ENCODE measurements around the gene ZNF358.
A peak's percentile ranks its signal among the peaks of the same experiment; 100 is the strongest.

Gene ZNF358

DNA sequence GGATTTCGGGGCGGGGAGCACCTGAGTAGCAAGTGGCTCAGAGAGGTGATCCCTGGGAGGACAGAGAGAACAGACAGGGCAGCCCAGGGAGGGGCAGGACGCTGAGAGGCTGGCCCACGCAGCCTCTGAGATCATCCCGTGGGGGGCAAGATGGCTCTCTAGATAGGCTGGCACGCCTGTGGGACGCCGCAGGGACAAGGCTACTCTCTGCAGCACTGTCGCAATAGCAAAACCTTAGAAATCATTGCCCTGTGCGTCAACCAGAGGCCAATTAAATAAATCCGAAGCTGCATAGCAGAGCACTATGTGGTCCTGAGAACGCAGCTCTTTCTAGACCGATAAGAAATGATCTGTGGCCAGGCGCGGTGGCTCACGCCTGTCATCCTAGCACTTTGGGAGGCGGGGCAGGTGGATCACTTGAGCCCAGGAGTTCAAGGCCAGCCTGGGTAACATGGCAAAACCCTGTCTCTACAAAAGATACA is 32.1 kb upstream of the ZNF358 start:
- no peaks in the 10 kb centered on the region for H3K36me3 ChIP-seq (ENCODE audit: control insufficient read depth, insufficient read depth, low read length)
- no peak for DNase-seq (ENCODE audit: extremely low read depth, insufficient read length)
- TF ChIP-seq, protein P1, sequence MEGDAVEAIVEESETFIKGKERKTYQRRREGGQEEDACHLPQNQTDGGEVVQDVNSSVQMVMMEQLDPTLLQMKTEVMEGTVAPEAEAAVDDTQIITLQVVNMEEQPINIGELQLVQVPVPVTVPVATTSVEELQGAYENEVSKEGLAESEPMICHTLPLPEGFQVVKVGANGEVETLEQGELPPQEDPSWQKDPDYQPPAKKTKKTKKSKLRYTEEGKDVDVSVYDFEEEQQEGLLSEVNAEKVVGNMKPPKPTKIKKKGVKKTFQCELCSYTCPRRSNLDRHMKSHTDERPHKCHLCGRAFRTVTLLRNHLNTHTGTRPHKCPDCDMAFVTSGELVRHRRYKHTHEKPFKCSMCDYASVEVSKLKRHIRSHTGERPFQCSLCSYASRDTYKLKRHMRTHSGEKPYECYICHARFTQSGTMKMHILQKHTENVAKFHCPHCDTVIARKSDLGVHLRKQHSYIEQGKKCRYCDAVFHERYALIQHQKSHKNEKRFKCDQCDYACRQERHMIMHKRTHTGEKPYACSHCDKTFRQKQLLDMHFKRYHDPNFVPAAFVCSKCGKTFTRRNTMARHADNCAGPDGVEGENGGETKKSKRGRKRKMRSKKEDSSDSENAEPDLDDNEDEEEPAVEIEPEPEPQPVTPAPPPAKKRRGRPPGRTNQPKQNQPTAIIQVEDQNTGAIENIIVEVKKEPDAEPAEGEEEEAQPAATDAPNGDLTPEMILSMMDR (IDR thresholded peaks at IDR 0.05; ENCODE audit: insufficient read depth, low read length, poor library complexity, severe bottlenecking) = no peak
- H3K4me3 ChIP-seq (replicated peaks; ENCODE audit: low read depth, low read length) = no peak overlapping the region
- H3K27me3 ChIP-seq (replicated peaks; ENCODE audit: control insufficient read depth, insufficient read depth, low read length) = no peaks in the 10 kb centered on the region

DNA sequence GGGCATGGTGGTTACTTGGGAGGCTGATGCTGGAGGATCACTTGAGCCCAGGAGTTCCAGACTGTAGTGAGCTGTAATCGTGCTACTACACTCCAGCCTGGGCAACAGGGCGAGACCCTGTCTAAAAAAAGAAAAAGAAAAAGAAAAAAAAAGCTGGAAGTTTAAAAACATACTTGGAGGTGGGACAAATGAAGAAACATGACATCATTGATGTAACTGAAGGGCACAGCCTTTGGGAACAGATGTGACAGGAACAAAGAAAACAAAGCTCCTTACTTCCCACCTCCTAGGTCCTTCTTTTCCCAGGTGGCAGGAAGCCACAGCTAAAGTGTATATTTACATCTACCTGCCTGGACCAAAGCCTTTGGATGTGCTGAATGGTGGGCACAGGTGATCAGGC is 29.0 kb upstream of the ZNF358 start:
- Histone ChIP-seq H3K36me3 (ENCODE audit: control insufficient read depth, insufficient read depth, low read length) (no peaks in the 10 kb centered on the region), H3K27me3 (replicated peaks; ENCODE audit: control insufficient read depth, insufficient read depth, low read length) (no peaks in the 10 kb centered on the region), H3K4me3 (replicated peaks; ENCODE audit: low read depth, low read length) (no peak overlapping the region)
- DNase-seq (ENCODE audit: extremely low read depth, insufficient read length) = no peak
- TF ChIP-seq, protein P1 (IDR thresholded peaks at IDR 0.05; ENCODE audit: insufficient read depth, low read length, poor library complexity, severe bottlenecking) = no peak

DNA sequence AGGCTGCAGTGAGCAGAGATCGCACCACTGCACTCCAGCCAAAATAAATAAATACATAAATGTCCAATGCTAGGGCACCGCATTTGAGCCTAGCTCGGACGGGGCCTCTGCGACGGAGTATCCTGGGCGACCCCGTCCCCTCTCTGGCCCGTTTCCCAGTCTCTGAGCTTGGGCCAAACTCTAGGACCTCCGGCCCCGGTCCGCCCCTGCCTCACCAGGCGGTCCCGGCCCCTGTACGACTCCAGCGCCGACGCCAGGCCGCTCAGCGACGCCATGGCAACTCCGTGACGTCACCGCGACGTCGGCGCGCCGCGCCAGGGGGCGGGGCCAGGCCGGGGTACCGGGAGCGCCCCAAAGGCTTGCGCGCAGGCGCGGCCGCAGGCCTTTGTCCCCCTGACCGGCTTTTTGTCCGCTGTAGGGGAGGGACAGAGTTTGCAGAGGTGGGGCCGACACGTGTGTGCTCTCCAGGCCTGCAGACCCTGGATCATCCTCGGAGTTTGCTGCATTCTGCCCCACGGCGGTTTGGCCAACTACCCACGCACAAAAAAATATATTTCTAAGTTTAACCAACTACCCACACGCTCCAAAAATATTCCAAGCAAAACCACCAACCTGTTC is 27.1 kb upstream of the ZNF358 start, which contains the start of gene PEX11G:
TSS of gene PEX11G (minus strand) at position 300 of the 618 bp plus-strand sequence. CDS start at position 275, 25 bp downstream.
- TF ChIP-seq, protein P1 (IDR thresholded peaks at IDR 0.05; ENCODE audit: insufficient read depth, low read length, poor library complexity, severe bottlenecking) = no peak
- DNase-seq (ENCODE audit: extremely low read depth, insufficient read length) = peak; percentile 91
- H3K4me3 ChIP-seq (replicated peaks; ENCODE audit: low read depth, low read length) = peak within 1 kb of the TSS; percentile 79
- H3K27me3 ChIP-seq (replicated peaks; ENCODE audit: control insufficient read depth, insufficient read depth, low read length) = no peaks in the 10 kb centered on the region
- no peaks in the 10 kb centered on the region for H3K36me3 ChIP-seq (ENCODE audit: control insufficient read depth, insufficient read depth, low read length)

DNA sequence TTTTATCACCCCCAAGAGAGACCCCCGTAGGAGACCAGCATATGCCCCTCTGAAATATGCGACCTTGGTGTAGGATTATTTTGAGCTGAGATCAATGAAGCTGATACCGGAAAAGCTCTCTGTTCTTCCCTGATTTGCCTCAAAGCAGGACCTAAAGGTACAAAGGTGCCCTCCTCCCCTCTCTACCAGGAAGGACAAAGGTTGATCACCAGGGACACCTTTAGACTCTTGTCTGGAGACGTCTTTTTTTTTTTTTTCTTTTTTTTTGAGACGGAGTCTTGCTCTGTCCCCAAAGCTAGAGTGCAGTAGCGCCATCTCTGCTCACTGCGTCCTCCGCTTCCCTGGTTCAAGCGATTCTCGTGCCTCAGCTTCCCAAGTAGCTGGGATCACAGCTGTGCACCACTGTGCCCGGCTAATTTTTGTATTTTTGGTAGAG is 26.3 kb upstream of the ZNF358 start:
- Histone ChIP-seq H3K36me3 (ENCODE audit: control insufficient read depth, insufficient read depth, low read length) (no peaks in the 10 kb centered on the region), H3K4me3 (replicated peaks; ENCODE audit: low read depth, low read length) (no peak overlapping the region), H3K27me3 (replicated peaks; ENCODE audit: control insufficient read depth, insufficient read depth, low read length) (no peaks in the 10 kb centered on the region)
- TF ChIP-seq, protein P1 (IDR thresholded peaks at IDR 0.05; ENCODE audit: insufficient read depth, low read length, poor library complexity, severe bottlenecking) = no peak
- DNase-seq (ENCODE audit: extremely low read depth, insufficient read length) = no peak

DNA sequence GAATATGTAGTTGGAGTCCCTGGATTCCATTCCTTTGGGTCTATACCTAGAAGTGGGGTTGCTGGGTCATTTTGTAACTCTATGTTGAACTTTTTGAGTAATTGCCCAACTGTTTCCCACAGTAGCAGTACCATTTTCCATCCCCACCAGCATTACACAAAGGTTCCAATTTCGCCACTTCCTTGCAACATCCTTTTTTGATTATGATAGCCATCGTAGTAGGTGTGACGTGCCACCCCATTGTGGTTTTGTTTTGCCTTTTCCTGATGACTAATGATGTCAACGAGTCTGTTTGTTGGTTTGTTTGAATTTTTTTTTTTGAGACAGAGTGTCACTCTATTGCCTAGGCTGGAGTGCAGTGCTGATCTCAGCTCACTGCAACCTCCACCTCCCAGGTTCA is 23.8 kb upstream of the ZNF358 start:
- Histone ChIP-seq H3K4me3 (replicated peaks; ENCODE audit: low read depth, low read length) (no peak overlapping the region), H3K27me3 (replicated peaks; ENCODE audit: control insufficient read depth, insufficient read depth, low read length) (no peaks in the 10 kb centered on the region), H3K36me3 (ENCODE audit: control insufficient read depth, insufficient read depth, low read length) (no peaks in the 10 kb centered on the region)
- TF ChIP-seq, protein P1 (IDR thresholded peaks at IDR 0.05; ENCODE audit: insufficient read depth, low read length, poor library complexity, severe bottlenecking) = no peak
- DNase-seq (ENCODE audit: extremely low read depth, insufficient read length) = no peak

Data from GM06990 (cell line).